ENCODE data around the gene TBC1D8.

DNA sequence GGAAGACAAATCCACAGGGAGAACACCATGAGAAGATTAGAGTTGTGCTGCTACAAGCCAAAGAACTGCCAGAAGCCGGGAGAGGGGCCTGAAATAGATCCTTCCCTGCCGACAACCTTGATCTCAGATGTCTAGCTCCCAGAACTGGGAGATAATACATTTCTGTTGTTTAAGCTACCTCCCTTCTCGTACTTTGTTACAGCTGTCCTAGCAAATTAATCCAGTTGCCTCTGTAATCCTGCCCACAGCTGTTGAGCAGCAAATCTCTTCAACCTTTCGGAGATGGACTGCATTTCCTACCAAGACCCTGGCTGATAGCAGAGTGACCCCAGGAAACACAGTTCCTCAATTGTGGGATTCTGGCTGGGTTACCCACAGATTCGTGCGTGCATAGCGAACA, 2.6 kb upstream of the TBC1D8 start:
- TF ChIP-seq CTCF (IDR thresholded peaks at IDR 0.05; ENCODE audit: low read depth, low read length) = no peak
- no peak for TF ChIP-seq MYC (IDR thresholded peaks at IDR 0.05; ENCODE audit: low read depth, low read length)
- TF ChIP-seq, protein P1, sequence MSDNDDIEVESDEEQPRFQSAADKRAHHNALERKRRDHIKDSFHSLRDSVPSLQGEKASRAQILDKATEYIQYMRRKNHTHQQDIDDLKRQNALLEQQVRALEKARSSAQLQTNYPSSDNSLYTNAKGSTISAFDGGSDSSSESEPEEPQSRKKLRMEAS (IDR thresholded peaks at IDR 0.05; ENCODE audit: low read depth, low read length) = no peak
- no peak for TF ChIP-seq POLR2A (IDR thresholded peaks at IDR 0.05; ENCODE audit: extremely low read depth, insufficient read length)

All from NB4 (cell line).